Stimulated activated CD4-positive, alpha-beta T cell treated with anti-CD3 and anti-CD28 coated beads, Interleukin-2, amount 100 ng/mL, for 48 hours (primary cell): ENCODE results near the gene TP73.

Source experiments
- DNase-seq, 2 donors: peaks; one replicate each; pipeline ENCODE4 v3.0.0-alpha.2; 2020

The TP73 gene

GRCh38 chr1:3691421-3692204 lies 39.3 kb downstream of the TP73 start:
- no peak for DNase-seq

GRCh38 chr1:3692598-3692997 lies 40.3 kb downstream of the TP73 start:
- no peak for DNase-seq

GRCh38 chr1:3693321-3693720 lies 41.0 kb downstream of the TP73 start:
- DNase-seq, result no peak

- peak; percentile 30 to 33 for DNase-seq
Observed at GRCh38 chr1:3695326-3696217, 43.3 kb downstream of the TP73 start.

- no peak for DNase-seq
Observed at GRCh38 chr1:3696689-3697088, 44.4 kb downstream of the TP73 start.

DNA sequence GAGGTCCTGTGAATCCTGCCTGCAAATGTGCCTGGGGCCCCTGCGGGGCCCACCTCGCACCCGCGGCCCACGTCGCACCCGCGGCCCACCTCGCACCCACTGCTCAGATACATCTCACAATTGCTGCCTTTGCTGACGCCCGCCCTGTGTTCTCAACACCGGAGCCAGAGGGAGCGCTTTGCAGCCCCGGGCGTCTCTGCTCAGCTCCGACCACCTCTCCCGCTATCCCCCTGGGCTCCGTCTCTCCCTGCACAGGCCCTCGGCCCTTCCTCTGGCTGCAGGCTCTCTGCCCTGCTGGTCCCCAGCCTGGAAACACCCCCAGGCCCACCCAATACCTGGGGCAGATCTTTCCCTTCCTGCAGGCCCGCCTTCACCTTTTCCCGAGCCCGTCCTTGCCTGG lies 44.8 kb downstream of the TP73 start:
- DNase-seq, result no peak

- no peak for DNase-seq
Observed at GRCh38 chr1:3697810-3698209, 45.5 kb downstream of the TP73 start.

DNA sequence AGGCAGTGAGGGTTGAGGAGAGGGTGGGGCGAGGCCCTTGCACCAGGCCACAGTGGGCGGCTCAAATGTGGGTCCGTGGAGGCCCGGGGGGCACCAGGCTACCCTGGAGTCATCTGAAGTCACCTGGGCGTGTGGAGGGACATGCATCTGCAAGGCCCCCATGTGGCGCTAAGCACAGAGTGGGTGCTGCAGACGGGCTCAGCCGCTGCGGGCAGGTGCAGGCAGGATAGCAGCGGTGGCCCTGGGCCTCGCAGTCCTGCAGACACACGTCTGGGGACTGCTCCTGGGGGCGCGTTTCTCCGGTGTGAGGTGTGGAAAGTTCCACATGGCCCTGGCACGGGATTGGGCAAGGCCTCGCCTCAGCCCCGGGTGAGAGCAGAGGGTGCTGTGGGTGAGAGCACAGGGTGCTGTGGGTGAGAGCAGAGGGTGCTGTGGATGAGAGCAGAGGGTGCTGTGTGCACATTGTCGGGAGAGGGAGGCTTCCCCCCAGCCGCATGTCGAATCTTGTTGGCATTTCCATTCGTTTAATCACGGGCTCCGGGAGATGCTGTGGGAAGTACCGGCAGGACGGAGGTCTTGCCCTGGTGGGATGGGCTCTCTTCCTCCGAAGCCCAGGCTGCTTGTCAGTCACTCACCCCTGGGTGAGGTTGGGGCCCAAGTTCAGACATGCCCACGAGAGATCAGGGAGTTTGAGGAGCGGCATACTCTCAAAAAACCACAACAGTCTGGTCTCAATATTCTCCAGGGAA lies 46.5 kb downstream of the TP73 start:
- DNase-seq, result no peak

DNA sequence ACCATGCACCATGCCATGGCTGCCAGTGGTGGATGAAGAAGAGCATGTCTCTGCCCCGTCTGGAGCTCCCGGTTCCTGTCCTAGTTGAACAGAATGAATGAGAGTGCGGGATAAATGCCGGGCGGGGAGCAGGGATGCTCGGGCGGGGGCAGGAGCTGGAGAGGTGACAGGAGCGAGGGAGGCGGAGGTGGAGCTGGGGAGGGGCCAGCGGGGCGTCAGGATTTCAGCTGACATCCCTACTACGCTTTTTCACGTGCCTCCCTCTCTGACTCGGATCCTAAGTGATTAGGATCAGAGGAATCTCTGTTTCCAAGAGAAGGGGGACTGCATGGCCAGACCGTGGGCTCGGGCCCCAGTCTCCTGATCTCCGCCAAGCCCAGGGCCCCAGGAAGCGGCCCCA lies 47.3 kb downstream of the TP73 start:
- no peak for DNase-seq

- DNase-seq, result no peak
Observed at GRCh38 chr1:3700631-3701030, 48.3 kb downstream of the TP73 start.

DNA sequence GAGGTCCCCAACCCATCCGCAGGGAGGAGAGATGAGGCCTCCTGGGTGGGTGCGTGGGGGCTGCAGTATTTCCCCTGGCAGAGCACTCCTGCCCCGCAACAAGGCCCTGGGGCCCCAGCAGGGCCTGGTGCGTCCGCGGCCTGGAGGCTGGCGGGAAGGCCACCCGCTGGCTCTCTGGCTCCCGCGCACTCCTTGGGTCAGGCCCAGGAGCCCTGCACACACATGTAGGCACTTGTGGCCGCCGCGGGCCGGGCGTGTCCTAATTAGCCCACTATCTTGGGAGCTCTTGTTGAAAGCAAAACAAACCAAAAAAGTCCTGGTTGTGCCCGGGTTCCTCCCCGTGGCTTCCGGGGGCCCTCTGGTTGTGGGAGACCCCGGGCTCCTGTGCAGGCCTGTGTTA lies 50.2 kb downstream of the TP73 start:
- DNase-seq, result no peak

- DNase-seq, result no peak
Observed at GRCh38 chr1:3702990-3703728, 50.8 kb downstream of the TP73 start.

GRCh38 chr1:3703786-3704371 lies 51.6 kb downstream of the TP73 start:
- no peak for DNase-seq

DNA sequence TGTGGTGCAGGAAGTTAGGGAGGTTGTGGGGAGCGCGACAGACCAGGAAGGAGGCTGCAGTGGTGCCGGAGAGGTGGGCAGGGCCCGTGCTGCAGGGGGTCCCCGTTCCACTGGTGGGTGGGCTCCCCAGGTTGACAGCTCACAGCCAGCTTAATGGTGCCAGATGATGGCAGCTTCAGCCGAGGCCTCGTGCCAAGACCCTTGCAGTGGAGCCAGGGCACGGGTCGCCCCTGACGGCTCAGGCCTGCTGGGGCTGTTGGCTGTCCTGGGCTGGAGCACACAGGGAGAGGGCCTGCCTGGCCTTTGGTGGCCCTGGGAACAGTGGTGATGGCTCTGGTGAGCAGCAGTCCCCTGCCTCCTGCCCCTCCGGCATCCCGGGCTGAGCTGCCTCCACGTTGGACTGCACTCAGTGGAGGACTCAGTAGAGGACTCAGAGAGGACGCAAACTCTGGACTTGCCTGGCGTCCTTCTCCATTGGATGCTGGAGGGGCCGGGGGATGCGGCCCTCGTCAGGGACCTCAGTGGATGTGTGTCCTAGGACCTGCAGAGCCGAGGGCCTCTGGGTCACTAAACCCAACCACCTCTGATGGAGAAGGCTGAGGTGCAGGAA lies 53.1 kb downstream of the TP73 start:
- no peak for DNase-seq

DNA sequence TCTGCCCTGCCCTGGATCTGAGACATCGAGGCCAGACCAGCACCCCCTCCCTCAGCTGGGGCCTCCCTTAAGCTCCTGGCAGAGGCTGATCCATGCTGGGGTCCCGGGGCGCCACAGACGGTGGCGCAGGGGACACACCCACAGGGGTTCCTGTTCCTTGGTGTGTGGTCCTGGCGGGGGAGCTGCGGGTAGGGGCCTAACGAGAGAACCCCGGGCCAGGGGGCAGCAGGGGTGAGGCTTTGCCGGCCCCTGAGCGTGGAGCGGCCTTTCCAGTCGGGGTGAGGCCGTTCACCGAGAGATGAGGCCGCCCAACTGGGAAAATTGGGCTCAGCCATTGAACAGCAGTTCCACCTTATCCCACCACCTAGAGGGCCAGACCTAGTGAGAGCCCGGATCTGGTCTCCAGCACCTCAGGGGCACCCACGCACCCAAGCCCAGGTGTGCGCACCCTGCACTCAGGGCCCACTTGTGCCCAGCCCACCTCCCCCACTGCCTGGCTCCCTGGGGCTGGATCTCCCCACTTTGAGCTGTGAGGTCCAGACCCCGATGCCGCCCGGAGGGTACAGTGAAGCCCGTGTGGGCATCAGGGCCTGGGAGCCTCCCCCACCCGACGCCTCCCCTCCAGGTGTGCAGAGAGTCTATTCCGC lies 54.5 kb downstream of the TP73 start:
- DNase-seq, result no peak

DNA sequence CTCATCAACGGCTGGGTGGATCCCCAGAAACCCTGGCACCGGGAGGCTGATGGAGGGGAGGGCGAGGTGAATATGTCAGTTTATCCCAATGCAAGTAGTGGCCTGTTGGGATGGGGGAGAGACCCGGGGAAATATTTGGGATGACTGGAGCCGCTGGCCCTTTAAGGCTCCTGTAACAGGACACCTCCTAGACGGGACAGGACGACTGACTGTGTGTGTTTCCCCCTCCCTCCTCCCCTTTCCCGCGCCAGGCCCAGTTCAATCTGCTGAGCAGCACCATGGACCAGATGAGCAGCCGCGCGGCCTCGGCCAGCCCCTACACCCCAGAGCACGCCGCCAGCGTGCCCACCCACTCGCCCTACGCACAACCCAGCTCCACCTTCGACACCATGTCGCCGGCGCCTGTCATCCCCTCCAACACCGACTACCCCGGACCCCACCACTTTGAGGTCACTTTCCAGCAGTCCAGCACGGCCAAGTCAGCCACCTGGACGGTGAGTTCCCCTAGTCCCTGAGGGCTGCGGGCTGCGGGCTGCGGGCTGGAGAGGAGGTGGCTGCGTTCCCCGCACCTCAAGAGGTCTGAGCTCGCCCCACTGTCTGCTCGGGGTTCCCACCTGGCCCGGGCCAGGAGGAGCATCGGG lies 55.1 kb downstream of the TP73 start:
- no peak for DNase-seq

GRCh38 chr1:3707939-3708328 lies 55.6 kb downstream of the TP73 start:
- no peak for DNase-seq

DNA sequence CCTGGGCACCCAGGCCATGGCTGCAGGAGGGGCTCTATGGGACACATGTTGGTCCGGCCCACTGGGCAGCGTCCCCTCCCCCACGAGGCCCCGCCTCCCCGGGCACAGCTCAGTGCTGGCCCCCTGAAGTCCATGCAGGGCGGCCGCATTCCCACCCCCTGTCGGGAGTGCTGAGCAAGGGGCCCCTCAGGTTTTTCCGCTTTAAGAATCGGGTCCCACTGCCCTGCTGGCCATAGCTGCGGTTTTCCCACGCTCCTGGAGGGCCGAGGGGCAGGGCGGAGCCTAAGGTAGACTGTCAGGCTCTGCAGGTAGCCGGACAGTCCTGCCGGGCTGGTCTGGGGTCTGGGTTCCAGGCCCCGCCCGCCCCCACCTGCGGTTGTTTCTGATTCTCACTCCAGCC lies 56.5 kb downstream of the TP73 start:
- no peak for DNase-seq

DNA sequence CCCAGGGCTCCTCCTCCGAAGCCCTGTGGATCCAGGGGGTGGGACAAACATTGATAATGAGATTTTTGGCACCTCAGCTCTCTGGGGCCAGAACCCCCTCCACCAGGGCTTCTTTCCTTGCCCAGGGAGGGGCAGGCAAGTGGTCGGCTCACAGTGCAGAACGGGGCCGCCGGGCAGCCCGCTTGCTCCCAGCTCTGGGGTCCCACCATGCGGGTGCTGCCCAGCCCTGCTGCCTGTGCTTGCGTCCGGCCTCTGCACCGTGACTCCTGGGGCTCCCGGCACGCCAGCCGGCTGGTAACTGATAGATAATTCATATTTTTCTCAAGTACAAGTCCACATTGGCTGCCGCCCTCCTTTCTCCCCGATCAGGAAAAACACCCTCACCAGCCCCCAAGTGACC lies 57.9 kb downstream of the TP73 start:
- no peak for DNase-seq

- DNase-seq, result no peak
Observed at GRCh38 chr1:3711381-3711779, 59.1 kb downstream of the TP73 start.
